CD4-positive, alpha-beta T cell treated with Interleukin-6 for 4 hours (primary cell): ENCODE measurements around the gene ZNF212.
A peak's percentile ranks its signal among the peaks of the same experiment; 100 is the strongest.
"Not testable (repeated sequence)": the region's sequence is repeated elsewhere in the genome, so short reads cannot be mapped to it uniquely, and the experiment has no call there.

Experiments
- DNase-seq: peaks from one replicate; pipeline ENCODE4 v3.0.0-alpha.2; 2020; ENCODE audit warnings: mixed read lengths

The ZNF212 gene

GRCh38 chr7:149255174-149255573 is 15.7 kb downstream of the ZNF212 start:
- no peak for DNase-seq

GRCh38 chr7:149256568-149256967 is 17.1 kb downstream of the ZNF212 start:
- DNase-seq, result no peak

- DNase-seq, result no peak
Observed at GRCh38 chr7:149257146-149257545, 17.7 kb downstream of the ZNF212 start.

GRCh38 chr7:149261316-149261828 is 21.9 kb downstream of the ZNF212 start:
- DNase-seq, result no peak

- DNase-seq, result peak; percentile 92
Observed at GRCh38 chr7:149261829-149262617, 22.6 kb downstream of the ZNF212 start, which contains the start of gene ZNF783. TSS of gene ZNF783 (plus strand) at chr7:149262196. CDS start at chr7:149262334, 138 bp downstream.

- no peak for DNase-seq
Observed at GRCh38 chr7:149266451-149266850, 27.0 kb downstream of the ZNF212 start.

- DNase-seq, result no peak
Observed at GRCh38 chr7:149267733-149268132, 28.3 kb downstream of the ZNF212 start.

- not testable (repeated sequence) for DNase-seq
Observed at GRCh38 chr7:149274424-149274823, 35.0 kb downstream of the ZNF212 start.

GRCh38 chr7:149277871-149278270 is 38.4 kb downstream of the ZNF212 start:
- DNase-seq, result no peak

GRCh38 chr7:149278396-149278795 is 38.9 kb downstream of the ZNF212 start:
- no peak for DNase-seq

GRCh38 chr7:149279111-149279743 is 39.8 kb downstream of the ZNF212 start:
- no peak for DNase-seq

GRCh38 chr7:149280151-149280550 is 40.7 kb downstream of the ZNF212 start:
- DNase-seq, result no peak

GRCh38 chr7:149280661-149281507 is 41.4 kb downstream of the ZNF212 start:
- DNase-seq, result no peak

GRCh38 chr7:149281508-149282330 is 42.3 kb downstream of the ZNF212 start:
- no peak for DNase-seq

GRCh38 chr7:149282331-149282655 is 42.8 kb downstream of the ZNF212 start:
- no peak for DNase-seq

GRCh38 chr7:149283321-149283720 is 43.9 kb downstream of the ZNF212 start:
- no peak for DNase-seq

- DNase-seq, result peak; percentile 76
Observed at GRCh38 chr7:149284343-149284742, 44.9 kb downstream of the ZNF212 start.

- peak; percentile 100 for DNase-seq
Observed at GRCh38 chr7:149284850-149285585, 45.6 kb downstream of the ZNF212 start.

GRCh38 chr7:149285603-149286002 is 46.2 kb downstream of the ZNF212 start:
- DNase-seq, result peak; percentile 11

- DNase-seq, result peak; percentile 15
Observed at GRCh38 chr7:149286811-149287400, 47.5 kb downstream of the ZNF212 start.

- DNase-seq, result no peak
Observed at GRCh38 chr7:149287622-149288021, 48.2 kb downstream of the ZNF212 start.
